ENCODE data around the gene TSPEAR. TPM values are rescaled to one million over a fixed set of nuclear protein-coding genes. Genes with fewer than 3 reads are reported as not detected.

TSPEAR gene
- total and polyA plus RNA-seq, 2 of the 13 experiments (the other 11 are each of a cell fraction or from before 2014, with no cell fraction given), result 0.07 to 0.32 TPM

DNA sequence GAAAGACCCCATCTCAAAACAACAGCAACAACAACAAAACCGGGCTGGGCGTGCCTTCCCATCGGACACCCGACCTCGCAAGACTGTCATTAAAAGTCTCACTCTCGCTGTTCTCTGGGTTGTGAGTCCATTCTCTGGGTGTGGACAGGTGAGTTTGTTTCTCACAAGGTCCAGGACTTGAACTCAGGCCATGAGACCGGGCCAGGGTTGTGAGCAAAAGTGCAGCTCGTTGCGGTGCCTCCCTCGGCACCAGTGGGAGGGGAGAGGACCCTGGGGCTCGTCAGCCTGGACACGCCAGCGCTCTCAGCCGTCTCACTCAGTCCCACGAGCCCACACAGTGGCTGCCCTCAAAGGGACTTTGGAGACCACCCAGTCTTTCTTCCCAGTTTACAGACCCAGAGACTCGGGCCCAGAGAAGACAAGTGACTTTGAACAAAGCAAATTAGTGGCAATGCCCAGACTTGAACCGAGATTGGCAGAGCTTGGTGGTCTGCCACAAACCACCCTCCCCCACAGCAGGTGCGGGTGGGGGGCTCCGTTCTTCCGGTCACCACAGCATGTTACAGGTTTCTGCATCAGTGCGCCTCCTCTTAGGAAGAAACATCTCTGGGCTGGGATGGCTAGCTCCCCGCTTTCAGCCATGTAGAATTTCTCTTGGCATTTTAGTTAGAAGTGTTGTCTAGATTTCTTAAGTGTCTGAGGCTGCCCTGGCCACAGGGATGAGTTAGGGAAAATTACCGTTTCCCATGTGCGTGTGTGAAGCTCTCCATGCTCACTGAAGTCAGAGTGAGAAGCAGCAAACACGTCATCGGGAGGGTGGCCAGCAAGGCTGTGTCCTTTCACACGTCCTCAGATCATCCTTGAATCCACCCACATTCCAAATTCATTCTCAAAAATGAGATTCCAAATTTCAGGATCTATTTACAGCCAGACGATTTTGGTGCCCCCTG, 227.8 kb downstream of the TSPEAR start (continued):
- TF ChIP-seq, protein P1, sequence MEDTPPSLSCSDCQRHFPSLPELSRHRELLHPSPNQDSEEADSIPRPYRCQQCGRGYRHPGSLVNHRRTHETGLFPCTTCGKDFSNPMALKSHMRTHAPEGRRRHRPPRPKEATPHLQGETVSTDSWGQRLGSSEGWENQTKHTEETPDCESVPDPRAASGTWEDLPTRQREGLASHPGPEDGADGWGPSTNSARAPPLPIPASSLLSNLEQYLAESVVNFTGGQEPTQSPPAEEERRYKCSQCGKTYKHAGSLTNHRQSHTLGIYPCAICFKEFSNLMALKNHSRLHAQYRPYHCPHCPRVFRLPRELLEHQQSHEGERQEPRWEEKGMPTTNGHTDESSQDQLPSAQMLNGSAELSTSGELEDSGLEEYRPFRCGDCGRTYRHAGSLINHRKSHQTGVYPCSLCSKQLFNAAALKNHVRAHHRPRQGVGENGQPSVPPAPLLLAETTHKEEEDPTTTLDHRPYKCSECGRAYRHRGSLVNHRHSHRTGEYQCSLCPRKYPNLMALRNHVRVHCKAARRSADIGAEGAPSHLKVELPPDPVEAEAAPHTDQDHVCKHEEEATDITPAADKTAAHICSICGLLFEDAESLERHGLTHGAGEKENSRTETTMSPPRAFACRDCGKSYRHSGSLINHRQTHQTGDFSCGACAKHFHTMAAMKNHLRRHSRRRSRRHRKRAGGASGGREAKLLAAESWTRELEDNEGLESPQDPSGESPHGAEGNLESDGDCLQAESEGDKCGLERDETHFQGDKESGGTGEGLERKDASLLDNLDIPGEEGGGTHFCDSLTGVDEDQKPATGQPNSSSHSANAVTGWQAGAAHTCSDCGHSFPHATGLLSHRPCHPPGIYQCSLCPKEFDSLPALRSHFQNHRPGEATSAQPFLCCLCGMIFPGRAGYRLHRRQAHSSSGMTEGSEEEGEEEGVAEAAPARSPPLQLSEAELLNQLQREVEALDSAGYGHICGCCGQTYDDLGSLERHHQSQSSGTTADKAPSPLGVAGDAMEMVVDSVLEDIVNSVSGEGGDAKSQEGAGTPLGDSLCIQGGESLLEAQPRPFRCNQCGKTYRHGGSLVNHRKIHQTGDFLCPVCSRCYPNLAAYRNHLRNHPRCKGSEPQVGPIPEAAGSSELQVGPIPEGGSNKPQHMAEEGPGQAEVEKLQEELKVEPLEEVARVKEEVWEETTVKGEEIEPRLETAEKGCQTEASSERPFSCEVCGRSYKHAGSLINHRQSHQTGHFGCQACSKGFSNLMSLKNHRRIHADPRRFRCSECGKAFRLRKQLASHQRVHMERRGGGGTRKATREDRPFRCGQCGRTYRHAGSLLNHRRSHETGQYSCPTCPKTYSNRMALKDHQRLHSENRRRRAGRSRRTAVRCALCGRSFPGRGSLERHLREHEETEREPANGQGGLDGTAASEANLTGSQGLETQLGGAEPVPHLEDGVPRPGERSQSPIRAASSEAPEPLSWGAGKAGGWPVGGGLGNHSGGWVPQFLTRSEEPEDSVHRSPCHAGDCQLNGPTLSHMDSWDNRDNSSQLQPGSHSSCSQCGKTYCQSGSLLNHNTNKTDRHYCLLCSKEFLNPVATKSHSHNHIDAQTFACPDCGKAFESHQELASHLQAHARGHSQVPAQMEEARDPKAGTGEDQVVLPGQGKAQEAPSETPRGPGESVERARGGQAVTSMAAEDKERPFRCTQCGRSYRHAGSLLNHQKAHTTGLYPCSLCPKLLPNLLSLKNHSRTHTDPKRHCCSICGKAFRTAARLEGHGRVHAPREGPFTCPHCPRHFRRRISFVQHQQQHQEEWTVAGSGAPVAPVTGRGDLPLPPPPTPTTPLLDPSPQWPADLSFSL (CRISPR knock-in tag; IDR thresholded peaks at IDR 0.05), result no peak
- TF ChIP-seq ZMAT3 (CRISPR knock-in tag; conservative IDR thresholded peaks at IDR 0.05) (peak; percentile 17; the same call in 1 of the 2 replicates), RORA (CRISPR knock-in tag; IDR thresholded peaks at IDR 0.05) (no peak), SIN3B (IDR thresholded peaks at IDR 0.05; ENCODE audit: low read length) (no peak), KLF13 (CRISPR knock-in tag; IDR thresholded peaks at IDR 0.05) (no peak), ATF1 (CRISPR knock-in tag; IDR thresholded peaks at IDR 0.05) (peak; percentile 55; the same call in 1 of the 2 replicates), ZNF549 (CRISPR knock-in tag; IDR thresholded peaks at IDR 0.05) (no peak), RBM22 (optimal IDR thresholded peaks at IDR 0.05; ENCODE audit: low read length) (peak; percentile 75), TBX2 (CRISPR knock-in tag; IDR thresholded peaks at IDR 0.05; ENCODE audit: borderline replicate concordance) (0 out of 2 replicates have a peak, but pooled peaks have one; percentile 46), ZMYM3 (CRISPR knock-in tag; IDR thresholded peaks at IDR 0.05) (peak; percentile 83), RXRB (CRISPR knock-in tag; IDR thresholded peaks at IDR 0.05; ENCODE audit: borderline replicate concordance) (peak; percentile 36; the same call in 1 of the 2 replicates), ZNF138 (CRISPR knock-in tag; IDR thresholded peaks at IDR 0.05; ENCODE audit: low read depth) (no peak), POLR2A (IDR thresholded peaks at IDR 0.05; ENCODE audit: insufficient read depth in 1 of 2, low read depth in 2 of 2, low read length in 2 of 2) (peak; percentile 21 to 26; a peak in 3 of 4 replicates), AGO2 (optimal IDR thresholded peaks at IDR 0.05; ENCODE audit: low read depth, low read length) (peak; percentile 97), POLR2G (IDR thresholded peaks at IDR 0.05; ENCODE audit: low read depth, low read length) (peak; percentile 76), ZNF878 (CRISPR knock-in tag; IDR thresholded peaks at IDR 0.05) (0 out of 2 replicates have a peak, but pooled peaks have one; percentile 32), ZNF543 (CRISPR knock-in tag; IDR thresholded peaks at IDR 0.05) (no peak)
- TF ChIP-seq, protein P2, sequence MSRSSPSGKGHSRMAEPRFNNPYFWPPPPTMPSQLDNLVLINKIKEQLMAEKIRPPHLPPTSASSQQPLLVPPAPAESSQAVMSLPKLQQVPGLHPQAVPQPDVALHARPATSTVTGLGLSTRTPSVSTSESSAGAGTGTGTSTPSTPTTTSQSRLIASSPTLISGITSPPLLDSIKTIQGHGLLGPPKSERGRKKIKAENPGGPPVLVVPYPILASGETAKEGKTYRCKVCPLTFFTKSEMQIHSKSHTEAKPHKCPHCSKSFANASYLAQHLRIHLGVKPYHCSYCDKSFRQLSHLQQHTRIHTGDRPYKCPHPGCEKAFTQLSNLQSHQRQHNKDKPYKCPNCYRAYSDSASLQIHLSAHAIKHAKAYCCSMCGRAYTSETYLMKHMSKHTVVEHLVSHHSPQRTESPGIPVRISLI (CRISPR knock-in tag; IDR thresholded peaks at IDR 0.05; ENCODE audit: borderline replicate concordance), result no peak
- TF ChIP-seq, protein P3, sequence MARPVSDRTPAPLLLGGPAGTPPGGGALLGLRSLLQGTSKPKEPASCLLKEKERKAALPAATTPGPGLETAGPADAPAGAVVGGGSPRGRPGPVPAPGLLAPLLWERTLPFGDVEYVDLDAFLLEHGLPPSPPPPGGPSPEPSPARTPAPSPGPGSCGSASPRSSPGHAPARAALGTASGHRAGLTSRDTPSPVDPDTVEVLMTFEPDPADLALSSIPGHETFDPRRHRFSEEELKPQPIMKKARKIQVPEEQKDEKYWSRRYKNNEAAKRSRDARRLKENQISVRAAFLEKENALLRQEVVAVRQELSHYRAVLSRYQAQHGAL (CRISPR knock-in tag; IDR thresholded peaks at IDR 0.05; ENCODE audit: not compliant biosample characterization), result no peak
- TF ChIP-seq, protein P4, sequence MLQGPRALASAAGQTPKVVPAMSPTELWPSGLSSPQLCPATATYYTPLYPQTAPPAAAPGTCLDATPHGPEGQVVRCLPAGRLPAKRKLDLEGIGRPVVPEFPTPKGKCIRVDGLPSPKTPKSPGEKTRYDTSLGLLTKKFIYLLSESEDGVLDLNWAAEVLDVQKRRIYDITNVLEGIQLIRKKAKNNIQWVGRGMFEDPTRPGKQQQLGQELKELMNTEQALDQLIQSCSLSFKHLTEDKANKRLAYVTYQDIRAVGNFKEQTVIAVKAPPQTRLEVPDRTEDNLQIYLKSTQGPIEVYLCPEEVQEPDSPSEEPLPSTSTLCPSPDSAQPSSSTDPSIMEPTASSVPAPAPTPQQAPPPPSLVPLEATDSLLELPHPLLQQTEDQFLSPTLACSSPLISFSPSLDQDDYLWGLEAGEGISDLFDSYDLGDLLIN (CRISPR knock-in tag; IDR thresholded peaks at IDR 0.05; ENCODE audit: borderline replicate concordance), result no peak
